Uterus (tissue), 2 donors: ENCODE data around the gene EFHB.

Source experiments
- POLR2A ChIP-seq, 2 donors: fragments of 450-650 bp; IDR thresholded peaks; one replicate each; pipeline ENCODE4 v1.6.1; 2016; ENCODE audit warnings: antibody characterized with exemption in 2 of 2, mild to moderate bottlenecking in 1 of 2, moderate library complexity in 1 of 2
- TF ChIP-seq, protein P1 (sequence below), 4 experiments: fragments of 200-600 bp in 2 of 4; fragments of 450-650 bp in 2 of 4; sonication (generic) in 2 of 4; IDR thresholded peaks; one replicate each; pipeline ENCODE4 v1.5.1; 2016 to 2019; ENCODE audit warnings: antibody characterized with exemption in 4 of 4, mild to moderate bottlenecking in 2 of 4, moderate library complexity in 1 of 4

DNA sequence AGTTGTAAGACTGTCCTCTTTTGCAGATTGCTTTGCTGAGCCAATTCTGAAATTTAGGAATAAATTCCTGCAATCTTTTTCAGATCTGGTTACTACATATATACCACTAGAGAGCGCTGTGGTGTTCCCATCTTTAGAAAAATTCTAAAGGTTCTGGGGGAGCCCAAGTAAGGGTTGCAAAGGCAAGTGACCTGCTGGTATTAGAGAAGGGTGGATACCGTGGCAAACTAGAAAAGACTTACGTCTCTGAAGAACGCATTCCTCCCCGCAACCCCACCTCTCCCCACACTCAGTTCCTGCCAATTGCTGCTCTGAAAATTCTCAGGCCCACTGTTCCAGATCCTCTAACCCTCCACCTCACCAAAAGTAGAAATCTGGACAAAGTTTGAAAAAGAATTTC is 48.5 kb downstream of the EFHB start:
- TF ChIP-seq, protein P1, sequence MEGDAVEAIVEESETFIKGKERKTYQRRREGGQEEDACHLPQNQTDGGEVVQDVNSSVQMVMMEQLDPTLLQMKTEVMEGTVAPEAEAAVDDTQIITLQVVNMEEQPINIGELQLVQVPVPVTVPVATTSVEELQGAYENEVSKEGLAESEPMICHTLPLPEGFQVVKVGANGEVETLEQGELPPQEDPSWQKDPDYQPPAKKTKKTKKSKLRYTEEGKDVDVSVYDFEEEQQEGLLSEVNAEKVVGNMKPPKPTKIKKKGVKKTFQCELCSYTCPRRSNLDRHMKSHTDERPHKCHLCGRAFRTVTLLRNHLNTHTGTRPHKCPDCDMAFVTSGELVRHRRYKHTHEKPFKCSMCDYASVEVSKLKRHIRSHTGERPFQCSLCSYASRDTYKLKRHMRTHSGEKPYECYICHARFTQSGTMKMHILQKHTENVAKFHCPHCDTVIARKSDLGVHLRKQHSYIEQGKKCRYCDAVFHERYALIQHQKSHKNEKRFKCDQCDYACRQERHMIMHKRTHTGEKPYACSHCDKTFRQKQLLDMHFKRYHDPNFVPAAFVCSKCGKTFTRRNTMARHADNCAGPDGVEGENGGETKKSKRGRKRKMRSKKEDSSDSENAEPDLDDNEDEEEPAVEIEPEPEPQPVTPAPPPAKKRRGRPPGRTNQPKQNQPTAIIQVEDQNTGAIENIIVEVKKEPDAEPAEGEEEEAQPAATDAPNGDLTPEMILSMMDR (IDR thresholded peaks at IDR 0.05), result peak; percentile 14 to 36 (median 32)
- no peak for TF ChIP-seq POLR2A (IDR thresholded peaks at IDR 0.05)
